ENCODE measurements around the gene ZNF45. TPM values are rescaled to one million over a fixed set of nuclear protein-coding genes. Genes with fewer than 3 reads are reported as not detected.
"Not testable (repeated sequence)": the region's sequence is repeated elsewhere in the genome, so short reads cannot be mapped to it uniquely, and the experiment has no call there.

Gene ZNF45
- total and polyA plus RNA-seq, 7 donors = 2.0 to 9.5 (median 4.4) TPM

DNA sequence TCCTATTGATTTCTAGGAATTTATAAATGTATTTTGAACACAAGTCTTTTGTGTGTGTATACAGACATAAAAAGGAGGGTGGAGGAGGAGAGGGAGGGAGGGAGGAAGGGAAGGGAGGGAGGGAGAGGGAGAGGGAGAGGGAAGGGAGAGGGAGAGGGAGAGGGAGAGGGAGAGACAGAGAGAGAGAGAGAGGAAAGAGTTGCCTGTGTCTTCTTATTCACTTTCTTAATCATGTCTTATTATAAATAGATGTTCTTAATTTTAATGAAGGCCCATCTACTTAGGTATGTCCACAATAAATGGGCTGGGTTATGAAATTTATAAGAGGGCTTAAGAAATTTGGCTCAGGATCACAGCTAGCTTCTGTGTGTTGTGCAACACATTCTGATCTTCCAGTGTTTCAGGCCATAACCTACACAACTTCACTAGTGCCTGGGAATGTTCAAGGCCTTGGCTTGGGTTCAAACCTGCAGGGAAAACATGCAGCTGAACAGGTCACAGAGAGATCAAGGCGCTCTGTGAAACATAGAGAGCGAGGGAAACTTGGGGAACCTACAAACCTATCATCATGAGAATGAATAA is 39.3 kb downstream of the ZNF45 start:
- TF ChIP-seq, protein P1, sequence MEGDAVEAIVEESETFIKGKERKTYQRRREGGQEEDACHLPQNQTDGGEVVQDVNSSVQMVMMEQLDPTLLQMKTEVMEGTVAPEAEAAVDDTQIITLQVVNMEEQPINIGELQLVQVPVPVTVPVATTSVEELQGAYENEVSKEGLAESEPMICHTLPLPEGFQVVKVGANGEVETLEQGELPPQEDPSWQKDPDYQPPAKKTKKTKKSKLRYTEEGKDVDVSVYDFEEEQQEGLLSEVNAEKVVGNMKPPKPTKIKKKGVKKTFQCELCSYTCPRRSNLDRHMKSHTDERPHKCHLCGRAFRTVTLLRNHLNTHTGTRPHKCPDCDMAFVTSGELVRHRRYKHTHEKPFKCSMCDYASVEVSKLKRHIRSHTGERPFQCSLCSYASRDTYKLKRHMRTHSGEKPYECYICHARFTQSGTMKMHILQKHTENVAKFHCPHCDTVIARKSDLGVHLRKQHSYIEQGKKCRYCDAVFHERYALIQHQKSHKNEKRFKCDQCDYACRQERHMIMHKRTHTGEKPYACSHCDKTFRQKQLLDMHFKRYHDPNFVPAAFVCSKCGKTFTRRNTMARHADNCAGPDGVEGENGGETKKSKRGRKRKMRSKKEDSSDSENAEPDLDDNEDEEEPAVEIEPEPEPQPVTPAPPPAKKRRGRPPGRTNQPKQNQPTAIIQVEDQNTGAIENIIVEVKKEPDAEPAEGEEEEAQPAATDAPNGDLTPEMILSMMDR (IDR thresholded peaks at IDR 0.05) = no peak
- Histone ChIP-seq H3K27ac (no peak overlapping the region), H3K36me3 (ENCODE audit: insufficient read depth in 1 of 2, low read depth in 1 of 2) (peaks cover 2 to 15% of the 10 kb centered on the region in 2 donors), H3K27me3 (ENCODE audit: insufficient read depth in 3 of 3, low read length in 2 of 3) (no peaks in the 10 kb centered on the region), H3K9me3 (peaks cover 76% of the 10 kb centered on the region), H3K4me1 (peaks cover under 1% of the 10 kb centered on the region), H3K4me3 (no peak overlapping the region)
- no peak for DNase-seq
- WGBS, 3 donors = 85 to 95% (median 88%) methylated on average over 2 of the region's 2 CpGs
- intact Hi-C loops (cut with DNase I) = no loop called here
- ATAC-seq = no peak

DNA sequence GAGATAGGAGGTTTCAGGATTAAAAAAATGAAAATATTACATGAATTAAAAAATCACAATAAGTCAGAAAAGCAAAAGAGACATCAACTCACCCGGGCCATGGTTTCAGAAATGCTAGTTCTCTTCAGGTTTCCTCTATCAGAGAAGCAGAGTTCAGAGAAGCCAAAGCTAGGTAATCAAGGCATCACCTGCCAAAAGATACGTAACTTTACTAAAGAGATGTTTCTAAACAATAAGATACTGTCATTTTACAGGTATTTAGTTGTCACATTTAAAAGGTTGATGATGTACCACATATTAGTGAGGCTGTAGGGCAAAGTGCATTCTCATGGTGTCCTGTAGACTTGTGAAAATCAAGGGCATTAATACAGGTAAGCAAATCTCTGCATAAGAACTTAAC is 51.2 kb downstream of the ZNF45 start, which contains the start of gene ZNF404:
Gene ZNF404, minus strand, starts transcription at position 101 of the 400 bp plus-strand sequence.
- no peaks in the 10 kb centered on the region for H3K4me1 ChIP-seq
- TF ChIP-seq, protein P1 (IDR thresholded peaks at IDR 0.05) = no peak
- peaks cover 87% of the 10 kb centered on the region for H3K9me3 ChIP-seq
- H3K4me3 ChIP-seq = no peak within 1 kb of the TSS
- H3K27ac ChIP-seq = no peak within 1 kb of the TSS
- no peak for DNase-seq
- ATAC-seq = no peak
- no peaks in the 10 kb centered on the region for H3K27me3 ChIP-seq (ENCODE audit: insufficient read depth in 3 of 3, low read length in 2 of 3)
- intact Hi-C loops (cut with DNase I) = no loop called here
- H3K36me3 ChIP-seq (ENCODE audit: insufficient read depth in 1 of 2, low read depth in 1 of 2) = peaks cover 3 to 7% of the 10 kb centered on the region in 2 donors
- 65 to 94% (median 86%) methylated on average over 2 of the region's 2 CpGs for WGBS, 3 donors

DNA sequence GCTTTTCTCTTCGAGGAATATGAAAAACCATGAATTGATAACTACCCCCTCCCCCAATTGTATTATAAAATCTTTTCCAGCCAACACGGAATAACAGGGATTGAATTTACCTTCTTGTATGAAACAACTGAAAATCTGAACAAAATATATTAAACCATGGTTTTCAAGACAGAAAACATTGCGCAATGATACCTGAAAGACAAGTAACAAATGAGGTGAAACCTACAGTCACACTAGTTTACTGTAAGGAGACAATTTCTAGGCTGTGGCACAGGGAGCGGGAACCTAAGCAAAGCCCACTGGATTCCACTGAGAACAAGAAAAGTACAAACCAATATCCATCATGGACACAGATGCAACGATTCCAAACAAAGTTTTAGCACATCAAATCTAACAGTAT is 54.6 kb downstream of the ZNF45 start:
- Histone ChIP-seq H3K4me1 (no peaks in the 10 kb centered on the region), H3K27me3 (ENCODE audit: insufficient read depth in 3 of 3, low read length in 2 of 3) (no peaks in the 10 kb centered on the region), H3K9me3 (peaks cover 87% of the 10 kb centered on the region), H3K36me3 (ENCODE audit: insufficient read depth in 1 of 2, low read depth in 1 of 2) (peaks cover 7% of the 10 kb centered on the region in 2 donors), H3K4me3 (no peak overlapping the region), H3K27ac (no peak overlapping the region)
- intact Hi-C loops (cut with DNase I) = no loop called here
- TF ChIP-seq, protein P1 (IDR thresholded peaks at IDR 0.05) = no peak
- no peak for ATAC-seq
- 86 to 91% (median 90%) methylated on average over 5 of the region's 5 CpGs for WGBS, 3 donors
- DNase-seq = no peak

DNA sequence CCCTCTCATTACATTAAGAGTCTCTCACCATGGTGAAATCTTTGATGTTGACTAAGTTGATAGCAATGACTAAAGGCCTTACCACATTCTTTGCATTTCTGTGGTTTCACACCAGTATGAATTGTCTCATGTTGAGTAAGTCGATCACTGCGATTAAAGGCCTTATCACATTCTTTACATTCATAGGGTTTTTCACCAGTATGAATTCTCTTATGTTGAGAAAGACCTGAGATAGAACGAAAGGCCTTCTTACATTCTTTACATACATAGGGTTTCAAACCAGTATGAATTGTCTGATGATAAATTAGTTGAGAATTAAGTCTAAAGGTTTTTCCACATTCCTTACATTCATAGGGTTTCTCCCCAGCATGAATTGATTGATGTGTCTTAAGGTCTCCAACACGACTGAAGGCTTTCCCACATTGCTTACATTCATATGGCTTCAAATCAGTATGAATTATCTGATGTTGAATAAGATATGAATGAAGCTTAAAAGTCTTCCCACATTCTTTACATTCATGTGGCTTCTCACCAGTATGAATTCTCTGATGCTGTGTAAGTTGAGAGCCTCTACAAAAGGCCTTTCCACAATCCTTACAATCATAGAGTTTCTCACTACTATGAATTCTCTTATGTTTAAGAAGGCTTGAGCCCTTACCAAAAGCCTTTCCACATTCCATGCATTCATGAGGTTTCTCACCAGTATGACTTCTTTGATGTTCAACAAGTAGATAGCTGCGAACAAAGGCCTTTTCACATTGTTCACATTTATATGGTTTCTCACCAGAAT is 62.3 kb downstream of the ZNF45 start:
- peaks cover 94% of the 10 kb centered on the region for H3K9me3 ChIP-seq
- intact Hi-C loops (cut with DNase I) = no loop called here
- peaks cover 0 to 6% of the 10 kb centered on the region in 2 donors for H3K36me3 ChIP-seq (ENCODE audit: insufficient read depth in 1 of 2, low read depth in 1 of 2)

DNA sequence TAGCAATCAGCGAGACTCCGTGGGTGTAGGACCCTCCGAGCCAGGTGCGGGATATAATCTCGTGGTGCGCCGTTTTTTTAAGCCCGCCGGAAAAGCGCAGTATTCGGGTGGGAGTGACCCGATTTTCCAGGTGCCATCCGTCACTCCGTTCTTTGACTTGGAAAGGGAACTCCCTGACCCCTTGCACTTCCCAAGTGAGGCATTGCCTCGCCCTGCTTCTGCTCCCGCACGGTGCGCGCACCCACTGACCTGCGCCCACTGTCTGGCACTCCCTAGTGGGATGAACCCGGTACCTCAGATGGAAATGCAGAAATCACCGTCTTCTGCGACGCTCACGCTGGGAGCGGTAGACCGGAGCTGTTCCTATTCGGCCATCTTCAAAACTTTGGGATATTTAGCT is 68.2 kb downstream of the ZNF45 start:
- peaks cover 73% of the 10 kb centered on the region for H3K9me3 ChIP-seq
- H3K27ac ChIP-seq; H3K36me3 ChIP-seq (ENCODE audit: insufficient read depth in 1 of 2, low read depth in 1 of 2); ATAC-seq; H3K4me3 ChIP-seq; intact Hi-C loops (cut with DNase I); H3K27me3 ChIP-seq (ENCODE audit: insufficient read depth in 3 of 3, low read length in 2 of 3); H3K4me1 ChIP-seq; DNase-seq: not testable (repeated sequence)
- WGBS, 3 donors = 90 to 97% (median 93%) methylated on average over 26 to 28 of the region's 28 CpGs

More for the DNA sequence above, 62.3 kb downstream of the ZNF45 start:
- ATAC-seq (no peak), DNase-seq (no peak)
- Histone ChIP-seq H3K27me3 (ENCODE audit: insufficient read depth in 3 of 3, low read length in 2 of 3) (no peaks in the 10 kb centered on the region), H3K27ac (no peak overlapping the region), H3K4me1 (no peaks in the 10 kb centered on the region), H3K4me3 (no peak overlapping the region)
- WGBS, 3 donors = 82 to 93% (median 91%) methylated on average over 5 of the region's 5 CpGs
- TF ChIP-seq, protein P1 (IDR thresholded peaks at IDR 0.05) = no peak
